GM12878 (cell line): ENCODE data around the gene PRDX3. TPM values are rescaled to one million over a fixed set of nuclear protein-coding genes. Genes with fewer than 3 reads are reported as not detected.

Experiments
- ATAC-seq: fragments of 200-7000 bp; cut with Tn5 transposase; 3 replicates; pipeline ENCODE4 v1.9.1; 2020; ENCODE audit warnings: mild to moderate bottlenecking, moderate library complexity
- BruUV-seq: library from RNA; stranded (reverse); fragments of 400-500 nt; replicated peaks from 2 replicates; lab custom pipeline; 2021; lab: Mats Ljungman, UMichigan
- CTCF ChIA-PET: fragments of 300-600 bp; sonication (Branson Sonifier 250); formaldehyde crosslinking; extraction: SDS; loops from one replicate; lab custom pipeline; 2021; ENCODE audit warnings: inconsistent platforms; lab: Yijun Ruan, JAX
- POLR2A ChIA-PET: fragments of 350-600 bp; formaldehyde crosslinking; extraction: SDS; loops from one replicate; lab custom pipeline; 2021; ENCODE audit warnings: inconsistent platforms; lab: Charles Lee
- RAD21 ChIA-PET: fragments of 300-600 bp; sonication (Branson Sonifier 250); formaldehyde crosslinking; loops from one replicate; lab custom pipeline; 2023; ENCODE audit warnings: antibody characterized with exemption; ENCODE audit not compliant: unreplicated experiment; lab: Charles Lee
- SMC1A ChIA-PET: fragments of 300-600 bp; sonication (Branson Sonifier 250); formaldehyde crosslinking; loops from one replicate; lab custom pipeline; 2023; ENCODE audit not compliant: unreplicated experiment, uncharacterized antibody; lab: Charles Lee
- DNase-seq: peaks from one replicate; pipeline ENCODE4 v3.0.0-alpha.2; 2011; ENCODE audit warnings: low read depth, low spot score
- FAIRE-seq: peaks from 3 replicates; lab custom pipeline; 2011; peaks lifted over from hg19 to GRCh38; lab: Jason Lieb, UNC
- H2AFZ ChIP-seq: 2 replicates; pipeline ENCODE4 v1.6.0; 2011; ENCODE audit warnings: low read depth, low read length, control low read depth; ENCODE audit not compliant: control insufficient read depth
- H3K27ac ChIP-seq: 2 replicates; pipeline ENCODE4 v1.5.1; 2011; ENCODE audit warnings: control low read depth; ENCODE audit not compliant: control insufficient read depth, insufficient read depth
- H3K27me3 ChIP-seq, 2 experiments: replicated peaks in 1 of 2; 2 replicates each; pipeline versions ENCODE4 v1.6.0 to v1.6.1; 2011; ENCODE audit warnings: low read length in 1 of 2; ENCODE audit not compliant: control insufficient read depth in 2 of 2, insufficient read depth in 2 of 2
- H3K36me3 ChIP-seq, 2 experiments: 2 replicates each; pipeline ENCODE4 v1.5.1; 2011; ENCODE audit warnings: low read length in 1 of 2; ENCODE audit not compliant: control insufficient read depth in 2 of 2, insufficient read depth in 2 of 2
- H3K4me1 ChIP-seq: 2 replicates; pipeline ENCODE4 v1.6.1; 2011; ENCODE audit warnings: mild to moderate bottlenecking, low read length, moderate library complexity, mixed read lengths; ENCODE audit not compliant: control insufficient read depth, insufficient read depth
- H3K4me2 ChIP-seq: 2 replicates; pipeline ENCODE4 v1.6.0; 2011; ENCODE audit warnings: control low read depth; ENCODE audit not compliant: control insufficient read depth, insufficient read depth
- H3K4me3 ChIP-seq: fragments of 200-600 bp; sonication (generic); 2 replicates; pipeline ENCODE4 v1.5.1; 2016
- H3K79me2 ChIP-seq: 2 replicates; pipeline ENCODE4 v1.6.0; 2011; ENCODE audit warnings: low read length; ENCODE audit not compliant: control insufficient read depth, insufficient read depth
- H3K9ac ChIP-seq: 2 replicates; pipeline ENCODE4 v1.8.0; 2011; ENCODE audit warnings: low read length, control low read depth, mixed read lengths; ENCODE audit not compliant: control insufficient read depth, insufficient read depth
- H3K9me3 ChIP-seq: replicated peaks from 3 replicates; pipeline ENCODE4 v1.5.1; 2011; ENCODE audit warnings: mild to moderate bottlenecking, low read length; ENCODE audit not compliant: control insufficient read depth, insufficient read depth
- H4K20me1 ChIP-seq: 2 replicates; pipeline ENCODE4 v1.6.0; 2011; ENCODE audit not compliant: control insufficient read depth, insufficient read depth
- HDAC6 ChIP-seq: fragments of 200-600 bp; sonication (generic); IDR thresholded peaks from one replicate; pipeline ENCODE4 v1.8.0; 2017; ENCODE audit warnings: antibody characterized with exemption; ENCODE audit not compliant: unreplicated experiment
- MYB ChIP-seq: fragments of 150-350 bp; IDR thresholded peaks from 2 replicates; pipeline ENCODE4 v1.6.1; 2014; ENCODE audit warnings: mild to moderate bottlenecking, low read depth, low read length, borderline replicate concordance
- MYC ChIP-seq: IDR thresholded peaks from 2 replicates; pipeline ENCODE4 v1.6.1; 2011; ENCODE audit warnings: mild to moderate bottlenecking, low read length, moderate library complexity, inconsistent platforms; ENCODE audit not compliant: insufficient read depth, insufficient replicate concordance, insufficient read length, severe bottlenecking
- RFX5 ChIP-seq: IDR thresholded peaks from 2 replicates; pipeline ENCODE4 v1.6.1; 2011; ENCODE audit warnings: low read depth, low read length, improper control_type of control experiment
- SIN3A ChIP-seq: IDR thresholded peaks from 2 replicates; pipeline ENCODE4 v1.6.1; 2012; ENCODE audit warnings: low read depth, low read length, improper control_type of control experiment
- SMAD5 ChIP-seq: IDR thresholded peaks from 2 replicates; pipeline ENCODE4 v1.6.1; 2016; ENCODE audit warnings: antibody characterized with exemption, low read depth
- SRF ChIP-seq, 2 experiments: IDR thresholded peaks; 2 replicates each; pipeline ENCODE4 v1.6.1; 2011; ENCODE audit warnings: low read depth in 2 of 2, low read length in 2 of 2, mild to moderate bottlenecking in 1 of 2, moderate library complexity in 1 of 2
- WGBS: methylation state at CpG from one replicate; pipeline ENCODE4 v1.1.6; 2016; ENCODE audit warnings: low lambda C conversion rate; ENCODE audit not compliant: insufficient replicate concordance, insufficient coverage; ENCODE audit errors: missing lambda C conversion rate; 5-methylcytosine and 5-hydroxymethylcytosine counted together
- in situ Hi-C: fragments of 300-500 bp; cut with MboI; formaldehyde crosslinking; loops from 9 replicates; pipeline ENCODE4 v1.14.3; 2018; ENCODE audit warnings: mixed read lengths
- intact Hi-C: fragments of 100-400 bp; cut with micrococcal nuclease; formaldehyde crosslinking; loops from one replicate; pipeline ENCODE4 v1.14.2; 2022; ENCODE audit not compliant: unreplicated experiment
- polyA plus RNA-seq, 11 experiments: library from polyadenylated mRNA; depleted of rRNA in 4 of 11; unstranded in 6 of 11; stranded (reverse) in 5 of 11; fragments of >200 nt; fragmentation: Nextera tagmentation in 4 of 11; fragmentation: Illumina TruSeq in 1 of 11; extraction: Ambion mirVana in 4 of 11; extraction: Trizol in 1 of 11; gene quantifications; 1 replicate in 1 of 11; 2 replicates in 10 of 11; pipeline versions ENCODE4 v1.2.1 to v1.2.3, GENCODE V29; 2011 to 2016; ENCODE audit warnings: inconsistent platforms in 2 of 11, missing spikeins in 2 of 11, low read depth in 1 of 11
- total RNA-seq, 4 experiments: library from RNA; depleted of rRNA in 3 of 4; stranded (reverse); fragments of >200 nt in 3 of 4; fragmentation: Illumina TruSeq in 1 of 4; extraction: Trizol in 1 of 4; gene quantifications; 2 replicates each; pipeline versions ENCODE4 v1.2.1 to v1.2.3, GENCODE V29; 2013 to 2021
- TF ChIP-seq, protein P1 (sequence below): fragments of 150-350 bp; IDR thresholded peaks from 2 replicates; pipeline ENCODE4 v1.6.1; 2014; ENCODE audit warnings: mild to moderate bottlenecking, low read depth, low read length
- TF ChIP-seq, protein P2 (sequence below): IDR thresholded peaks from 2 replicates; pipeline ENCODE4 v1.6.1; 2012; ENCODE audit warnings: low read length, inconsistent platforms

Gene PRDX3
- total and polyA plus RNA-seq, 10 of the 15 experiments (the other 5 are each of a cell fraction or from before 2014, with no cell fraction given): 195 to 1,431 (median 398) TPM

DNA sequence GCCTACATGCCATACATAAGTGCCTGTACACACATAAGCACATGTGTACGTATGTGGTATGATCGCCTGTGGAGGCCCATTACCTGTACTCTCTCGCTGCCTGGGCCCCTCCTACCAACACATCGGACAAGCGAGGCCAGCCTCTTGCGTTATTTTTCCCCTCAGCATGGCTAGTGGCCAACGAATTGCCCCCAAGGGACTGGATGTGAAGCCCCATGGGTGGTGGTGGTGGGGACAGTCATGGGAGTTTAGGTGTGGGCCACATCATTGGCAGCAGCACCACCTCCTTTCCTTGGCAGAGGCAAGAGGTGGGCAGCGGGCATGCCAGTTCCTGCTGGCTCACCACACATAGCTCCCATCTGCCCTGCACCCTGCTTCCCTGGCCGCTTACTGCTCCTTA is 38.8 kb upstream of the PRDX3 start:
- BruUV-seq: no TSS peak
- FAIRE-seq: no peak
- DNase-seq: no peak
- POLR2A ChIA-PET: interaction anchor here (0.5 kb wide), 1 partner anchor 11 kb away, joined by 6 read pairs; no protein-coding TSS in a partner anchor
- no peak overlapping the region for H3K4me2 ChIP-seq
- no peak overlapping the region for H3K9ac ChIP-seq
- H4K20me1 ChIP-seq: no peaks in the 10 kb centered on the region
- in situ Hi-C loops: no loop called here
- H3K36me3 ChIP-seq: no peaks in the 10 kb centered on the region
- RAD21 ChIA-PET: no interaction called here
- H3K79me2 ChIP-seq: peaks cover 19% of the 10 kb centered on the region
- ATAC-seq: no peak
- no peaks in the 10 kb centered on the region for H3K27me3 ChIP-seq
- no peaks in the 10 kb centered on the region for H3K9me3 ChIP-seq
- SMC1A ChIA-PET: no interaction called here
- CTCF ChIA-PET: interaction anchor here (4.1 kb wide), 1 partner anchor 8 kb away, joined by 23 read pairs; no protein-coding TSS in a partner anchor
- TF ChIP-seq SRF (IDR thresholded peaks at IDR 0.05; ENCODE audit: low read depth in 2 of 2, low read length in 2 of 2): no peak
- no peak for TF ChIP-seq HDAC6
- TF ChIP-seq MYC: no peak
- TF ChIP-seq SIN3A: no peak
- TF ChIP-seq SMAD5: no peak
- TF ChIP-seq, protein P1, sequence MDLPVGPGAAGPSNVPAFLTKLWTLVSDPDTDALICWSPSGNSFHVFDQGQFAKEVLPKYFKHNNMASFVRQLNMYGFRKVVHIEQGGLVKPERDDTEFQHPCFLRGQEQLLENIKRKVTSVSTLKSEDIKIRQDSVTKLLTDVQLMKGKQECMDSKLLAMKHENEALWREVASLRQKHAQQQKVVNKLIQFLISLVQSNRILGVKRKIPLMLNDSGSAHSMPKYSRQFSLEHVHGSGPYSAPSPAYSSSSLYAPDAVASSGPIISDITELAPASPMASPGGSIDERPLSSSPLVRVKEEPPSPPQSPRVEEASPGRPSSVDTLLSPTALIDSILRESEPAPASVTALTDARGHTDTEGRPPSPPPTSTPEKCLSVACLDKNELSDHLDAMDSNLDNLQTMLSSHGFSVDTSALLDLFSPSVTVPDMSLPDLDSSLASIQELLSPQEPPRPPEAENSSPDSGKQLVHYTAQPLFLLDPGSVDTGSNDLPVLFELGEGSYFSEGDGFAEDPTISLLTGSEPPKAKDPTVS: no peak
- TF ChIP-seq, protein P2, sequence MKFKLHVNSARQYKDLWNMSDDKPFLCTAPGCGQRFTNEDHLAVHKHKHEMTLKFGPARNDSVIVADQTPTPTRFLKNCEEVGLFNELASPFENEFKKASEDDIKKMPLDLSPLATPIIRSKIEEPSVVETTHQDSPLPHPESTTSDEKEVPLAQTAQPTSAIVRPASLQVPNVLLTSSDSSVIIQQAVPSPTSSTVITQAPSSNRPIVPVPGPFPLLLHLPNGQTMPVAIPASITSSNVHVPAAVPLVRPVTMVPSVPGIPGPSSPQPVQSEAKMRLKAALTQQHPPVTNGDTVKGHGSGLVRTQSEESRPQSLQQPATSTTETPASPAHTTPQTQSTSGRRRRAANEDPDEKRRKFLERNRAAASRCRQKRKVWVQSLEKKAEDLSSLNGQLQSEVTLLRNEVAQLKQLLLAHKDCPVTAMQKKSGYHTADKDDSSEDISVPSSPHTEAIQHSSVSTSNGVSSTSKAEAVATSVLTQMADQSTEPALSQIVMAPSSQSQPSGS: no peak
- no peak for TF ChIP-seq RFX5
- no peak for TF ChIP-seq MYB
- H3K27ac ChIP-seq: no peak overlapping the region
- no peak overlapping the region for H3K4me3 ChIP-seq
- intact Hi-C loops: no loop called here
- H3K4me1 ChIP-seq: peaks cover 15% of the 10 kb centered on the region
- H2AFZ ChIP-seq: no peak overlapping the region
- 87% methylated on average over 9 of the region's 9 CpGs for WGBS
